GM08714 (cell line): ENCODE data around the gene G2E3.

Experiments used
- H3K4me3 ChIP-seq: fragments of 200-500 bp; sonication (Bioruptor generic); 2 replicates; pipeline ENCODE4 v1.5.1; 2014; ENCODE audit warnings: mild to moderate bottlenecking, low read length, inconsistent platforms
- ZNF274 ChIP-seq: IDR thresholded peaks from 2 replicates; pipeline ENCODE4 v1.6.1; 2012; ENCODE audit warnings: mild to moderate bottlenecking, low read depth, low read length

The G2E3 gene, protein sequence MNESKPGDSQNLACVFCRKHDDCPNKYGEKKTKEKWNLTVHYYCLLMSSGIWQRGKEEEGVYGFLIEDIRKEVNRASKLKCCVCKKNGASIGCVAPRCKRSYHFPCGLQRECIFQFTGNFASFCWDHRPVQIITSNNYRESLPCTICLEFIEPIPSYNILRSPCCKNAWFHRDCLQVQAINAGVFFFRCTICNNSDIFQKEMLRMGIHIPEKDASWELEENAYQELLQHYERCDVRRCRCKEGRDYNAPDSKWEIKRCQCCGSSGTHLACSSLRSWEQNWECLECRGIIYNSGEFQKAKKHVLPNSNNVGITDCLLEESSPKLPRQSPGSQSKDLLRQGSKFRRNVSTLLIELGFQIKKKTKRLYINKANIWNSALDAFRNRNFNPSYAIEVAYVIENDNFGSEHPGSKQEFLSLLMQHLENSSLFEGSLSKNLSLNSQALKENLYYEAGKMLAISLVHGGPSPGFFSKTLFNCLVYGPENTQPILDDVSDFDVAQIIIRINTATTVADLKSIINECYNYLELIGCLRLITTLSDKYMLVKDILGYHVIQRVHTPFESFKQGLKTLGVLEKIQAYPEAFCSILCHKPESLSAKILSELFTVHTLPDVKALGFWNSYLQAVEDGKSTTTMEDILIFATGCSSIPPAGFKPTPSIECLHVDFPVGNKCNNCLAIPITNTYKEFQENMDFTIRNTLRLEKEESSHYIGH

DNA sequence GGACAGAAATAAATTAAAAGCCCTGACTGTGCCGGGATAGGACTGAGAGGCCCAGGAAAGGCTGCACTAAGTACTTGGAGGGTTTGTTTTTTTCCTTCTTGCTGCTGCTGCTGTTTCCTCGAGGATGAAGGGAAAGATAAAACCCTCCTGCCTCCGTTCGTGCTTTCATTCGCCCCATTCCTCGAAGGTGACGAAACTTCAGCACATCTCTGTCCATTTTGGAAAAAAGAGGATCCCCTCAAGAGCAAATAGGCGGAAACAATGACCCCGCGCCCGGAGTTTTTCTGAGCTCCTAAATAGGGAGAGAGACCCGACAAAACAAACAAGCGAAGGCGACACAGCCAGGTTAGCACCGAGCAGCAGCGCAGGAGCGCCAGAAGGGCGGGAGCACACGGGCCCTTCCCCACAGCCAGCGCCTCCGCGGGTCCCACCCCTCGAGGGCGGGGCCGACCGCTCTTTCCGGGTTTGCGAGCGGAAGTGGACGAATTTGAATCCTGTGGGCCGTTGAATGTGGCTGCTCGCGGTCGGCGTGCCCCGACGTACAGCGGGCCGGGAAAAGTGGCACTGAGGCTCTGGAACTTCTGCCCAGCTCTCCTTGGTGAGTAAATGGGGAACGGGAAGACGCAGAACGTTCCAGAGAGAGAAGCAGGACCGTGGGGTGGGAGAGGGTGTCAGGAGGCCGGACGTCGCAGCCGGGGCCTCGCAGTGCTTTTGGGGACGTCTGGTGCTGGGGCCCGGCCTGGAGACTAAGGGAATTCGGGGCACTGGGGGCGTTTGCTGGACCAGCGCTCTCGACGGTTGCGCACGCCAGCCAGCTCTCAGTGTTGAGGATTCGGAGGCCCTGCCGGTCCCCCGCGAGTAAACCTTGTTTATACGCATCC lies at the start of gene G2E3:
Gene G2E3, plus strand, starts transcription at position 484 of the 881 bp plus-strand sequence. CDS start 21,922 bp downstream, outside the sequence.
- TF ChIP-seq ZNF274, result no peak
- H3K4me3 ChIP-seq, result peak within 1 kb of the TSS; percentile 79

DNA sequence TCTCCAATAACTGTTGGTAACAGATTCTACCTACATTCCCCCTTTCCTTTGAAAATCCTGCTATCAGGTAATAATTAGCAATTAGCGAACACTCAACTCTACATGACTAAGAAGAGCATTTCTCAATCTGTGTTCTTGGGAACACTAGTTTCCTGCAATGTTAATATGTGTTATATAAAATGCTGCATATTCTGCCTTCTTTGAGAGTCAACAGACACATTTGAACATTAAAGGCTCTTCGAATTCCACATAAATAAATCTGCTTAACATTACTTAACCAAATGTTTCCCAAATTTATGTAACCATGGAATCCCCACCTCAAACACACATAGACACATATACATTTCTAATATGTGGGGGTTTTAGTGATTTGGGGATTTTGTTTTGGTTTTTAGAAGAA lies 41.2 kb upstream of the G2E3 start:
- TF ChIP-seq ZNF274, result no peak

DNA sequence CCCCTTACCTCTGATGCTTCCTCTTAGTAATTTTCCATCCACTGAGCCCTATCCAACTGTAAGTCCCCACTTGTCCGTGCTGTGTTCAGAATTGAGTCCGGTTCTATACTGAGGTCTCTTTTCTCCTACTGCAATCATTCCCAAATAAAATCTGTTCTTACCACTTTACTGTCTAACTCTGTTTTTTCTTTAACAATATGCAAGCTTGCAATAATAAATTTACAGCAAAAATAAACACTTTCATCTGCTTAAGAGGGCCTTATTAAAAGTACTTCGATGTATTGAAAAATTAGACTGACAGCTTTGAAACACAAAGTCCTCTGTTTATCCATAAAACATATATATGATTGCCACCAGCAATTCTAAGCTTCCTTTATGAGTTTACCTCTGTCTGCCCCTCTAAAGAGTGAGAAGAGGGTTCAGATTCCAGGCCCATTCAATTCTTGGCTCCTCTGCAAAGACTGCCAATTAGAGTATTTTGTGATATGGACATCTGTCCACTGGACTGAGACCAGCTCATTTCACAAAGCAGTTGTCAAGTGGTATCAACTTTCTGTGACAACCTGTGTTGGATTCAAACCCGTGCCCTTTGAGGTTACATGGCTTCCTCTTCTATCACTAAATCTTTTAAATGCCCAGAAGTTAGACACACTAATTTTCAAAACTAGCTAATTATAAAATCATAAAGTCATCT lies 39.9 kb upstream of the G2E3 start:
- TF ChIP-seq ZNF274, result no peak

More for the DNA sequence above, 41.2 kb upstream of the G2E3 start:
- no peak overlapping the region for H3K4me3 ChIP-seq

DNA sequence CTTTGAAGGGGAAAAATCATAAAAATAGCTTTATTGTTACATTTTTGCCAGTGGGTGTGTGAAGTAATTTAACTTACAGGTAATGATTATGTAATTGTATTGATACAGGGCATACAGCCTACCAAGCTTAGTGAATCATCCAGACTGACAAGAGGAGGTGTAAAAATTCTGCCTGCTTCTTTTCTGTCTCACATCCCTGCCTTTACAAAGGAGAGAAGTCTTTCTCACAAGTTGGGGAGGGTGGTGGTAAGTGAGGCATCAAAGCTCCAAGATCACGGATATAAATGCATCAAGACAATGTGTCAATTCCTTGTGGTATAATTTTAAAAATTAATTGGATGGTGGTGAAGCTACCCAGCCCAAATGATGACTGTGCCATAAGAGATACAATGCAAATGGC lies 39.0 kb upstream of the G2E3 start:
- no peak overlapping the region for H3K4me3 ChIP-seq
- TF ChIP-seq ZNF274, result no peak

More for the DNA sequence above, 39.9 kb upstream of the G2E3 start:
- H3K4me3 ChIP-seq, result no peak overlapping the region

DNA sequence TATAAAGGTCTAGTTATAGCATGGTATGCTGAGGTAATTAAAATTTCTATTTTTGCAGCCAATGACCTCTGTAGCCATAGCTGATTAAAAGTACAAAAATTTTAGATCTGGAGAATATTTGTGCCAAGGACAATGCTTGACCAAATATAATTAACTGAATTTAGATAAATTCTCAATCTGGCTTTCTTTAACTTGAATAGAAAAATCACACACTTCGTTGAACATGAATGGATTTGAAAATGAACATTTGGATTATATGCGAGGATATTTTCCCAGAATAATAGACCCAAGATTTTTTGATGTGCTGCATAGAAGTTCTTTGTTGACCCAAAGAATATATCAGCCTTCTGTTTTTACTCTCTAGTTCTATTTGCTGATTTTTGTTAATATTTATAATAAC lies 38.4 kb upstream of the G2E3 start:
- no peak overlapping the region for H3K4me3 ChIP-seq
- no peak for TF ChIP-seq ZNF274

DNA sequence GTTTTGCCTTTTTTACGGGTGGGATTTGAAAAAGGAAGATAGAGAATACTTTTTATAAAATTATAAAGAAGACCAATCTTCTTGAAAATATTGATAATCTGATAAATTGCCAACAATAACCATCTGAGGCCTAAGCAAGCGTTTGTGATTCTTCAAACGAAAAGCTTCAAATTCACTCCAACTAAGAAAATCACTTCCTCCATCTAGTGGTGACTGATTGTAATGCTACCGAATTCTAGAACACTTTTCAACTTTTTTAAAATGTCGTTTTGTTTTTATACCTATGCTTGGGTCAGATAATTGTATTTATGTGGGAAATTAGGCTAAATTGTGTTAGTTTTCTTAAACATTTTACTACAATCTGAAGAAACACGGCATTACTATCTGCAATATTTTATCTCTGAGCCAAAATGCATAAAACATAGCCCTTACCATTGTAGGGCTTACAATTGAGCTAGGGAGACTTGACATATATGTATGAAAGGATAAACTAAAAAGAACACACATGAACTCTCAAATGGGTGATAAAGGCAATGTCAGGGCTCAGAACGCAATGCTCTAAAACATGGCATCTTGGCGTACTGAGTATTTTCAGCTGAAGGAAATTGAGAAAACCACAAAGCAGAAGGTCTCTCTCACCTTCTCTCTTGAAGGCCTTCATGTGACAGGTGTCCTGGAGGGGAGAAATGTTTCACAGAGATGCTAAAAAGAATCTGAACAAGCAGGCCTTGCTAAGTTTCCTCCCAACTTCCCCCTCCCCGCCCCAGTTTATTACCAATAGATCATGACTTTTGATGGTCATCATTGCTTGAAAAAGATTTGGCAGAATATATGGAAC lies 36.8 kb upstream of the G2E3 start:
- no peak overlapping the region for H3K4me3 ChIP-seq
- no peak for TF ChIP-seq ZNF274

DNA sequence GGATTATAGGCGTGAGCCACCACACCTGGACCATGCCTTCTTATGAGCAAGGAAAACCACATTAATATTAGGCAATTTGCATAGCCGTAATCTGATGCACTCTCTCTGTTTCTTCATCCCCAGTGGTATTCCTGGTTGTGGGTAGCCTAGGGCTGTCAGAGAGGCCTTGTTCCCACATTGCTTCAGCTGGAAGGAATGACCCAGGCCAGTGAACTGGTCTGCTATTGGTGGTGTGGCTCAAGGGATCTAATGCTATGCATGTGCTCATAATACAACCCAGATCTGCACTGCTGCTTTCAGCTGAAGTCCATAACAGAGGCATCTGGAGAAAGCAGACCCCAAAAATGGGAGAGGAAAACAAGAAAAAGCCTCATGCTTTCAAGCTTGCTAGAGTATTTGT lies 33.1 kb upstream of the G2E3 start:
- no peak for TF ChIP-seq ZNF274
- no peak overlapping the region for H3K4me3 ChIP-seq

DNA sequence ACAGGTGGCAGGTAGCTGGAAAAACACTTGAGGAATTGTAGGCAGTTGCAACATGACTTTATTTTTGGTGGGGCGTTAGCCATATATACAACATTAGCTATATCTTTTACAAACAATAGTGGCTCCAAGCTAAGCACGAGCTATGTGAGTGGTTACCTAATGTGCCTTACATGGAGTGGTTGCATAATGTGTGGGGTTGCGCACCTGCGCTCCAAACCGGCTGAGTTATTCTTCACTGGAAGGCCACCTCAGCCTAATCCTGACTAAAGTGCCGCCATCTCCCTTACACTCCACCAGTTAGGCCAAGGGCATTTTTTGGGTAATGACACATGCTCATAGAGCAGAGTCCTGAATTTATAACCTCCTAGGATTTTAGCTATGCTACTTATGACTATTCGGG lies 31.8 kb upstream of the G2E3 start:
- H3K4me3 ChIP-seq, result no peak overlapping the region
- TF ChIP-seq ZNF274, result no peak

DNA sequence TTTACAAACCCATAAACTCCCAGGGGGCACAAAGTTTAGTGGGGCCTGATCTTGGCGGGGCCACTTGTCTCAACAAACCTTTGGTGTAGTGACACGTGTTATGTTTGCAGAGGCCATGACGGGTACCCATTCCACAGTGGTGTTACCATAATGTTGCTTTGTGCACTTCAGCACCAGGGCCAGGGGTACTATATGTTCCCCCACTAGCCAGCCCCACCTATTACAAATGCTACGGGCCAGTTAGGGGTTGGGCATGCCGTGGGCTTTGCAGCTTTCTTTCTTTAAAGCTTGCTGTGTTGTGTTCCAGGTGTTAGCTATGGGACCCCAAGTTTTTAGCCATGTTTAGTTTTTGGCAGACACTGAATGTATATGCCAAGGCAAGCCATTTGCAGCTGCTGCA lies 30.8 kb upstream of the G2E3 start:
- H3K4me3 ChIP-seq, result no peak overlapping the region
- TF ChIP-seq ZNF274, result no peak

DNA sequence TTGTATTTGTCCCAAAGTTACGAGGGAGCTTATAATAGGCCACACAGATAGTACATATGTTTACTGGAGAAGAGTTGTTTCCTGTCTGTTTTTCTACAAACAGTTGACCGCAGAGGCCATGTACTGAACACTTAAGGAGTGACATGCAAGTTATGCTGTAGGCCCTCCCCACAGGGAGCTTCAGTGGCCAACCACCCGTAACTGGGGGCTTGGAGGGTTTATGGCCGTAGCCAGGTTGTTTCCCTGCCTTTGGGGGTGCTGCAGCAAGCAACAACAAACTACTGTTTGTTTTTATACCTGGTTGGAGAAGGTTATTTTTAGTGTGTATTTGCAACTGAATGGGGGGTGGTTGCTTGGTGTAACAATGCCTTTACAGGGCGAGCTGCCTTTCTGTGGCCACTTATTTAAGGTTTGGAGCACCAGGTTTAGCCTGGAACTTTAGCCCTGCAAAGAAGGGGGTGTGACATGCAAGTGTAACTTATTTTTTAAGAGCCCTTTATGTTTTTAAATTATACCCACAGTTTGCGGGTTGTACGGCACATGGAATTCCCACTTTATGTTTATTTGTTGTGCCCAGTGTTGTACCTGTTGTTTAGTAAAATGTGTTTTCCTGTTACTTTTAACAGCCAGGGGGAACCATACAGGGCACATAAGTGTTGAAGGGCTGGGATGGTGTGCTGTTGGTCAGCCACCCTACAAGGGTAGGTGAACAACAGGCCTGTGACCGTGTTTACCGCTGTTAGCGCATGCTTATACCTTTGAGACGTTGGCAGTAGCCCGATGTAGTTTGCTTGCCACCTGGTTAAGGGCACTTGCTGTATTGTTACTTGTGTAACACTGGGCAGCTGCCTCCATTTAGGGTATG lies 29.9 kb upstream of the G2E3 start:
- no peak overlapping the region for H3K4me3 ChIP-seq
- no peak for TF ChIP-seq ZNF274

DNA sequence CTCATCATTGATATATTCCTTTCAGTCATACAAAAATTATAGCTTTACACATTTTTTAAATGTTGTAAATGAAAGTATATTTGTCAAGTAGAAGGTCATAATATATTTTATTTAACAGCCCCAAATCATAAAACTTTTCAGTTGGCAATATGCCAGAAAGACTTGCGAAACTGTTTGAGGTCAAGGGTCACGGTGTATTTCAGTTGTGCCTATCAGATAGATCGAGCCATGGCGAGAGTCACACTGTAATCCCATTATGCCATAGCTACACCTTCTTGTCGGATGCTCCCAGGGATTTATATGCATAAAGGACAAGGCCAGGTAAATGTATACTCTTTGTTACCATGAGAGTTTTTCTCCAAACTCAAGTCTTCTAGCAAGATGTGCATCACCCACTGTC lies 26.7 kb upstream of the G2E3 start:
- H3K4me3 ChIP-seq, result no peak overlapping the region
- no peak for TF ChIP-seq ZNF274

DNA sequence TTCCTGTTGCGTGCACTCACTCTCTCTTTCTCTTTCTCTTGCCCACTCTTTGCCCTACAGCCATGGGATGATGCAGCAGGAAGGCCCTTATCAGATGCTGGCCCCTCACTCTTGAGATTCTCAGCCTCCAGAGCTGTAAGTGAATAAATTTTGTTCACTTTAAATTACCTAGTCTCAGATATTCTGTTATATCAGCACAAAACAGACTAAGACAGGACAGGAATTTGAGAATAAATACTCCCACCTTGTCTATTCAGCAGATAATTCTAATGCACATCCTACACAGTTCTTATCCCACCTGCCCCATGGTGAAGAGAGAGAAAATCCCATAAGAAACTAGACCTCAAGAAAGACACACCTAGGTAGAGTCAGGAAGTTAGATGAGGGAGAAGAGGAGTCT lies 25.8 kb upstream of the G2E3 start:
- no peak for TF ChIP-seq ZNF274
- H3K4me3 ChIP-seq, result no peak overlapping the region
